Ecto neural progenitor cell (in vitro differentiated cells): Measurements from ENCODE around the gene TMPRSS7.
A peak's percentile ranks its signal among the peaks of the same experiment; 100 is the strongest.
"Not testable (repeated sequence)": the region's sequence is repeated elsewhere in the genome, so short reads cannot be mapped to it uniquely, and the experiment has no call there.

Source experiments
- DNase-seq: peaks from one replicate; pipeline ENCODE4 v3.0.0-alpha.2; 2018; ENCODE audit warnings: low spot score

Gene TMPRSS7

DNA sequence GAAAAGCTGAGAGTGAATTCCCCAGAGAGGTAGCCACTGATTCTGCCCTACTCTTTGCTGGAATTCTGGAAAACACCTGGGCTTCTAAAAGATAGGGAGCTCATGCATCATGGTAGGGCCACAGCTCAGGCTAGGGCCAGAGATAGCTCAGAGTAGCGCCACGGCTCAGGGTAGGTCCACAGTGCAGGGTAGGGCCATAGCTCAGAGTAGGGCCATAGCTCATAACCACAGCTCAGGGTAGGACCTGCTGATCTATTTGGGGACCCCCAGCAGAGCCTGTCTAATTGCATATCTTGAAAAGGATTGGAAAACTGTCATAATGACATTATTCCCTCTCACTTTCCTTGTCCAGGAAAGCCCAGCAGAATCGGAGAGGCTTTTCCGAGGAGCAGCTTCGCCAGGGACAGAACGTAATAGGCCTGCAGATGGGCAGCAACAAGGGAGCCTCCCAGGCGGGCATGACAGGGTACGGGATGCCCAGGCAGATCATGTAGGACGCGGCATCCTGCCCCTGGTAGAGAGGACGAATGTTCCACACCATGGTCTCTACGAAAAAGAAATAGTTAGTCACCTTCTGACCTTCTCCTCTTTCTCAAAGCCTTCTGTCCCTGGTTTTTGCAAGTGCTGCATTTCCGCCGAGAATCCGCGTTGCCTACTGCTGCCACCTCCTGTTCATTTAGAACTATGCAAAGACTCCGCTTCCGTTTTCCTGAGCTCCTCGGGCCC, 21.3 kb upstream of the TMPRSS7 start:
- DNase-seq: peak; percentile 74

DNA sequence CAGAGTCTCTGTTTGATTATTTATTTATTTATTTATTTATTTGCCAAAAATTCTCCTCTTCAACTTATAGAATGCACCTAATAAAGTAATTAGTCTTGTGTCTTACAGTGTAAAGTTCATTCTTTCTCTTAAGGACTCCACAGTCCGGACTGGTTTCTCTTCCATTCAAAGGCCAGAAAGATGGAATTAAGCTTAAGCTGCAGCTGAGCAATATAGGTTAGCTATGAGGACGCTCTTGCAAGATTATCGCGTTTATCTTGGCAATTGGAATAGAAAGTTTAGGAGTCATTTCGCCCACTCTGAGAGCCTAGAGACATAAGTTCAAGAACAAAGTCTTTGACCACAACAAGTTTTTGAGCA, 20.8 kb upstream of the TMPRSS7 start:
- no peak for DNase-seq

GRCh38 chr3:112017091-112017490, 17.4 kb upstream of the TMPRSS7 start:
- DNase-seq: no peak

DNA sequence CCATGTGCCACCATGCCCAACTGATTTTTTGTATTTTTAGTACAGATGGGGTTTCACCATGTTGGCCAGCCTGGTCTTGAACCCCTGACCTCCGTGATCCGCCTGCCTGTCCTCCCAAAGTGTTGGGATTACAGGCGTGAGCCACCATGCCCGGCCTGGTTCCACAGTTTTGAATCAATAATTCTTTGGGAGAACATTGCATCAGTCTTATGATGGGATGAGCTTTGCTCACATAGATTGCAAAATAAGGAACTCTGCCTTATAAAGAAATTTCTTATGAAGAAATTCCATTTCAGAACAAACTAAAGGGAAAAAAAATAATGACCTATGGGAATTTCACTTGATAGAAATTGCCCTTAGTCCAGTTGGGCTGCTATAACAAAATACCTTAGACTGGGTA, 15.8 kb upstream of the TMPRSS7 start:
- no peak for DNase-seq

GRCh38 chr3:112019716-112020115, 14.8 kb upstream of the TMPRSS7 start:
- no peak for DNase-seq

GRCh38 chr3:112020674-112021085, 13.9 kb upstream of the TMPRSS7 start:
- DNase-seq: peak; percentile 69

- no peak for DNase-seq
These were observed 7.4 kb upstream of the TMPRSS7 start for GRCh38 chr3:112027142-112027541.

DNA sequence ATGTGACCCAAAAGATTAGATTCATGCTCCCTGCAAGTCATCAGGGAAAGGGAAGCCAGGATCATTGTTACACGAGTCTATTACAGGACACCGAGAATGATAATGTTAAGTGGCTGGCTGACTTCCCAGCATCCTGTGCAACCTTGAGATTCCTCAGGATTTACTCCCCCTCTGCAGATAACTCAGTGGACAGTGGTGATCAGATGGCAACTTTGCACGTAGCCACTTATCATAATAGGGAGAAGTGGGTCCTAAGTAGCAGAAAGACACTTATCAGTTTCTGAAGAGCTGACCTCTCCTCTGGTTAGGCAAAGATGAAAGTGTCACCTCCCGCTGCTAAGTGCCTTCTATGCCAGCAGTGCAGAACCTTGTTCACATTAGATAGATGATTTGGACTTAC, 6.7 kb upstream of the TMPRSS7 start:
- no peak for DNase-seq

DNA sequence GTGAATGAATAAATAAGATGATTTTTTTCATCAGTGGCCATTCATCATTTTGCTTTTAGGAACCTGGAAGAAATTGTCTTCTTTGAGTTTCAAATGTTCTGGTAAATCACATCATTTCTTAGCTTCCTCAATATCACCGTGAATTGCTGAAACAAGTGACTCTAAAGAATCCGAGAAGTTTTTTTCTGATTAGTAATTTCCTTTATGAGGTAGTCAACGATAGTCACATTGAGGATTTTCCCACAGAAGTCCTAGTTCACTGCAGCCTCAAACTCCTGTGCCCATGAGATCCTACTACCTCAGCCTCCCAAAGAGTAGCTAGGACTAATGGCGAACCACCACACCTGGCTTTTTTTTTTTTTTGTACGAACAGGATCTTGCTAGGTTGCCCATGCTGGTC, 3.6 kb upstream of the TMPRSS7 start:
- DNase-seq: no peak

DNA sequence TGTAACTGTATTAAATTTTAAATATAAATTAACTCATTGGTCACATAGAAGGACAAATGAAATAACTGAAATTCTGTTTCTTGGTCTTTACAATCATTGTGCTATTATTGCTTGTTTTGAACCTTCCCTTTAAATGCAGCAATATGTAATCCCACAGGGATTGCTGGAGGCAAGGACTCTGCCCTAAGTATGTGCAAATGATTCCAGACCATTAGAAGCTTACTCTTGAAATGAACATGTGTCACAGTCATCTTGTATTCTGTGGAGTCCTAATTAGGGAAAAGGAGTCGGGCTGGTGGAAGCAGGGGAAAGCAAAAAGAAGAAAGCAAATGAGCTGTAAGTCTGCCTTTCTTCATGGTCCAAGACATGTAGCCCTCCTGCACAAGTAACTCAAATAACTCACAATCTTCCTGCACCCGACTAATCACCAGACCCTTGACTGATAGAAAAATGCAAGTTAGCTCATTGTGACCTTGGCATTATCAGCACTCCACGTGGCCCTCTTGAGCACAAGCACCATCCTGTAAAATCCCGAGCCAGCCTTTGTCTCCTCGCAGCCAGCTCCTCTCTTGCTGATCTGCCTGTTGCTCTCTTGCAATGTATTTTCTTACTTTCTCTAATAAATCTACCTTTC, 2.3 kb upstream of the TMPRSS7 start:
- no peak for DNase-seq

DNA sequence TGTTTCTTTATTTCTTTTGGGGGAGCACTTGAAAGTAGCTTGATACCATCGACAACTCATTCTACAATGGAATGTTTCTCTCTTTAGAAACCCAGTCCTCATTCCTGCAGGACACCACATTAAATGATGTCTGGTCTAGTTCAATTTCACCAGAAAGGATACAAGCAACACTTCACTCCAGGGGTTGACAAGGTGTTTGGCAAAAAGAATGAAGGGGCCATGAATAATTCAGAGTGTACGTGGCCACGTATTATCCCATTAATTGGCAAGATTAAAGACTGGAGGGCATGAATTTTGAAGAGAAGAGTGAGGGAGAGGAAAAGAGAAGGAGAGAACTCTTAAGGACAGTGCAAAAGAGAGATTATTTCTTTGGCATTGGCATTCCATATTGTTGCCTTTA, 705 bp downstream of the TMPRSS7 start:
- DNase-seq: no peak

GRCh38 chr3:112037194-112037593, 2.7 kb downstream of the TMPRSS7 start:
- DNase-seq: not testable (repeated sequence)

- no peak for DNase-seq
These were observed 4.3 kb downstream of the TMPRSS7 start for GRCh38 chr3:112038863-112039262.

GRCh38 chr3:112041321-112041720, 6.8 kb downstream of the TMPRSS7 start:
- DNase-seq: no peak

DNA sequence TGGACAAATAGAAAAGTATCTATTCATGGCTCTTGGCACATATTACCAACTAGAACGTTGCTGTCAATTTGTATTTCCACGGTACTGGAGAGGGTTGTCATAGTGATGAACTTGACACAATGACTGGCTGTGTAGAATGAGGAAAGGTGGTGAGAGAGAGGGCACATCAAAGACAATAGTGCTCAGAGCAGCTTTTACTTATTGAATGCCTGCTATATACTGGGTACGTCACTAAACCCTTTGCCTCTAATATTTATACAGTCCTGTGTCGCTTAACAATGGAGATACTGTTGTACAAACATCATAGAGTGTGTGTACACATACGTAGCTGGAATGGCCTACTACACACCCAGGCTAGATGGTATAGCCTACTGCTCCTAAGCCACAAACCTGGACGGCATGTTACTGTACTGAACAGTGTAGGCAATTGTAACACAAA, 8.3 kb downstream of the TMPRSS7 start:
- no peak for DNase-seq

DNA sequence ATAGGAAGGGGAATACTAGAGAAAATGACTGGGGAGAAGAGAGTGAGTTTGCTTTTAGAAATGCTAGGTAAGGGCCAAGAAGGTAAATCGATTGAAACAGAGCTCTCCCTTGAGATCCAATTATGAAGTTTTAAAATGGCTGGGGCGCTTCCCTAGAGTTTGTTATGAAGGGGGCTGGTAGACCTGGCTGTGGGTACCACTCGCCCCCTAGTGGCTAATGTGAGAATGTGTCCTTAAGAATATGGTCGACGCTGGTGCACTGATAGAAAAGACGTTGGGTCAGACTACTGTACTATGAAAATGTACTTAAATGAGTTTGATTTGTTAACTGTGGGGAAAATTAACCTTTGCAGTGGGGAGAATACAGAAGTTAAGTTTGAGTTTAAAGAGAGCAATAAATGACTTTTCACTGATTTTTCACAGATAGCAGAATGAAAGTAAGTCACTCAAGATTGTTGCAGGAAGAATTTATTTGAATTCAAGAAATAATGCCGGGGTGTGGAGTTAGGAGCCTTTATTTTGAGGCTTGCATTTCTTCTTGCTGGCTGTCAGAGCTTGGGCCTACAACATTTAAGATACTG, 9.2 kb downstream of the TMPRSS7 start:
- peak; percentile 57 for DNase-seq

GRCh38 chr3:112046599-112046998, 12.1 kb downstream of the TMPRSS7 start:
- no peak for DNase-seq

GRCh38 chr3:112047264-112047663, 12.7 kb downstream of the TMPRSS7 start:
- no peak for DNase-seq

DNA sequence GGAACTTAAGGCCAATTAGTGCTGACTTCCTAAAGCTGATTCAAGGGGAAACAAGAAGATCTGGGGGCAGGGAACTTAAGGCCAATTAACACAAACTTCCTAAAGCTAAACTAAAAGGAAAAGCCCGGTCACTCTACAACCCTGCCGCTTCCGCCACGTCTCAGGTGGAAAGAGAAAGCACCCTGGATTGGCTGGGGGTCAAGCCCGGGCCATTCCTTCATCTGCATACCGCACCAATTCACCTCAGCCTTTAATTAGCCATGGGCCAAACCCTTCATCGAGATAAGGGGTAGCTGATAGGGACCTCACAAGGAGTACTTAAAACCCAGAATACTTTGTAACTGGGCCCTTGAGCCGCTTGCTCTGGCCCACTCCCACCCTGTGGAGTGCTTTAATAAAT, 14.4 kb downstream of the TMPRSS7 start:
- no peak for DNase-seq

DNA sequence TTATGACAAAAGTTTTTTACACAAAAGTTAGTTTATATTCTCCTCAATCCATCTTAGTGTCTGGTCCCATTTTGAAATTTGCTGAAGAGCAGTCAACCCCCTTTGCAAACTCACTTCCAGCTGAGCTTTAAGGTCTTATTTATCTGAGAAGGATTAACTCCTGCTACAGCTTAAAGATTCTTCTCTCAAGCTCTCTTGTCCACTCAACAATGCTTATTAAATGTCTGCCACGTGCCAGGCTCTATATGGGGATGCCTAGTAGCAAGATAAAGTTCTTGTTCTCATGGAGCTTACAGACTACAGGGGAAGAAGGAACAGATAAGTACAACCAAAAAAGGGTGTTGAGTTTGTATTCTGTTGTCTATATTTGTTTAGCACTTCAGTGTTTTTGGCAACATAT, 18.7 kb downstream of the TMPRSS7 start:
- no peak for DNase-seq

- no peak for DNase-seq
These were observed 22.0 kb downstream of the TMPRSS7 start for GRCh38 chr3:112056451-112056929.

- no peak for DNase-seq
These were observed 25.0 kb downstream of the TMPRSS7 start for GRCh38 chr3:112059497-112059896.

- no peak for DNase-seq
These were observed 26.6 kb downstream of the TMPRSS7 start for GRCh38 chr3:112061152-112061551.
